Transverse colon (tissue), 3 donors: ENCODE measurements around the gene AKAP7.

Source experiments
- CTCF ChIP-seq, 5 experiments: fragments of 200-600 bp in 3 of 5; fragments of 450-650 bp in 2 of 5; sonication (generic) in 3 of 5; IDR thresholded peaks; 1 replicate in 2 of 5; 2 replicates in 3 of 5; pipeline ENCODE4 v1.5.1; 2016 to 2017; ENCODE audit warnings: antibody characterized with exemption in 5 of 5, inconsistent platforms in 3 of 5, mild to moderate bottlenecking in 2 of 5, moderate library complexity in 1 of 5
- EP300 ChIP-seq: sonication (generic); formaldehyde crosslinking; IDR thresholded peaks from one replicate; pipeline ENCODE4 v1.6.1; 2017; ENCODE audit warnings: antibody characterized with exemption, low read depth
- POLR2A ChIP-seq: fragments of 450-650 bp; IDR thresholded peaks from one replicate; pipeline ENCODE4 v1.6.1; 2016; ENCODE audit warnings: antibody characterized with exemption, mild to moderate bottlenecking, moderate library complexity

- peak in 1 of 5 experiments; percentile 21 for TF ChIP-seq CTCF (IDR thresholded peaks at IDR 0.05)
- peak; percentile 69 for TF ChIP-seq POLR2A
- TF ChIP-seq EP300 = no peak
Measured at GRCh38 chr6:131250122-131250521, 114.9 kb downstream of the AKAP7 start.
